Measurements from ENCODE around the gene CASP12. TPM values are rescaled to one million over a fixed set of nuclear protein-coding genes. Genes with fewer than 3 reads are reported as not detected.

Gene CASP12
- total RNA-seq, 1 donor = not detected

GRCh38 chr11:104870910-104871309 lies 27.4 kb downstream of the CASP12 start:
- Histone ChIP-seq H3K27me3 (ENCODE audit: insufficient read depth, low read length) (no peaks in the 10 kb centered on the region), H3K4me3 (ENCODE audit: low read length) (no peak overlapping the region), H3K9me3 (ENCODE audit: low read depth, low read length) (no peaks in the 10 kb centered on the region), H3K4me1 (ENCODE audit: insufficient read depth, low read length) (peaks cover 2% of the 10 kb centered on the region)

- H3K9me3 ChIP-seq (ENCODE audit: low read depth, low read length) = peaks cover 7% of the 10 kb centered on the region
- no peaks in the 10 kb centered on the region for H3K4me1 ChIP-seq (ENCODE audit: insufficient read depth, low read length)
- H3K27me3 ChIP-seq (ENCODE audit: insufficient read depth, low read length) = no peaks in the 10 kb centered on the region
- H3K4me3 ChIP-seq (ENCODE audit: low read length) = no peak overlapping the region
These were observed 31.4 kb downstream of the CASP12 start for GRCh38 chr11:104866815-104867214.

- Histone ChIP-seq H3K27me3 (ENCODE audit: insufficient read depth, low read length) (no peaks in the 10 kb centered on the region), H3K9me3 (ENCODE audit: low read depth, low read length) (no peaks in the 10 kb centered on the region), H3K4me3 (ENCODE audit: low read length) (no peak overlapping the region), H3K4me1 (ENCODE audit: insufficient read depth, low read length) (peaks cover 3% of the 10 kb centered on the region)
These were observed 39.1 kb downstream of the CASP12 start for GRCh38 chr11:104858882-104859775.

- H3K27me3 ChIP-seq (ENCODE audit: insufficient read depth, low read length) = no peaks in the 10 kb centered on the region
- H3K9me3 ChIP-seq (ENCODE audit: low read depth, low read length) = no peaks in the 10 kb centered on the region
- peaks cover 3% of the 10 kb centered on the region for H3K4me1 ChIP-seq (ENCODE audit: insufficient read depth, low read length)
- H3K4me3 ChIP-seq (ENCODE audit: low read length) = no peak overlapping the region
These were observed 41.7 kb downstream of the CASP12 start for GRCh38 chr11:104856607-104857006.

- no peaks in the 10 kb centered on the region for H3K27me3 ChIP-seq (ENCODE audit: insufficient read depth, low read length)
- H3K4me3 ChIP-seq (ENCODE audit: low read length) = no peak overlapping the region
- H3K4me1 ChIP-seq (ENCODE audit: insufficient read depth, low read length) = peaks cover 3% of the 10 kb centered on the region
- H3K9me3 ChIP-seq (ENCODE audit: low read depth, low read length) = no peaks in the 10 kb centered on the region
These were observed 42.3 kb downstream of the CASP12 start for GRCh38 chr11:104855965-104856364.

- H3K4me3 ChIP-seq (ENCODE audit: low read length) = no peak overlapping the region
- H3K27me3 ChIP-seq (ENCODE audit: insufficient read depth, low read length) = no peaks in the 10 kb centered on the region
- H3K9me3 ChIP-seq (ENCODE audit: low read depth, low read length) = no peaks in the 10 kb centered on the region
- no peaks in the 10 kb centered on the region for H3K4me1 ChIP-seq (ENCODE audit: insufficient read depth, low read length)
These were observed 45.0 kb downstream of the CASP12 start for GRCh38 chr11:104853276-104853675.

GRCh38 chr11:104852811-104853210 lies 45.4 kb downstream of the CASP12 start:
- H3K27me3 ChIP-seq (ENCODE audit: insufficient read depth, low read length) = no peaks in the 10 kb centered on the region
- no peaks in the 10 kb centered on the region for H3K4me1 ChIP-seq (ENCODE audit: insufficient read depth, low read length)
- no peak overlapping the region for H3K4me3 ChIP-seq (ENCODE audit: low read length)
- no peaks in the 10 kb centered on the region for H3K9me3 ChIP-seq (ENCODE audit: low read depth, low read length)

GRCh38 chr11:104846216-104846615 lies 52.0 kb downstream of the CASP12 start:
- H3K9me3 ChIP-seq (ENCODE audit: low read depth, low read length) = no peaks in the 10 kb centered on the region
- H3K4me1 ChIP-seq (ENCODE audit: insufficient read depth, low read length) = peaks cover 4% of the 10 kb centered on the region
- no peak overlapping the region for H3K4me3 ChIP-seq (ENCODE audit: low read length)
- no peaks in the 10 kb centered on the region for H3K27me3 ChIP-seq (ENCODE audit: insufficient read depth, low read length)

GRCh38 chr11:104844451-104844850 lies 53.8 kb downstream of the CASP12 start:
- H3K4me1 ChIP-seq (ENCODE audit: insufficient read depth, low read length) = peaks cover 6% of the 10 kb centered on the region
- H3K27me3 ChIP-seq (ENCODE audit: insufficient read depth, low read length) = no peaks in the 10 kb centered on the region
- no peaks in the 10 kb centered on the region for H3K9me3 ChIP-seq (ENCODE audit: low read depth, low read length)
- no peak overlapping the region for H3K4me3 ChIP-seq (ENCODE audit: low read length)

- Histone ChIP-seq H3K9me3 (ENCODE audit: low read depth, low read length) (peaks cover 6% of the 10 kb centered on the region), H3K27me3 (ENCODE audit: insufficient read depth, low read length) (no peaks in the 10 kb centered on the region), H3K4me3 (ENCODE audit: low read length) (no peak overlapping the region), H3K4me1 (ENCODE audit: insufficient read depth, low read length) (peaks cover 7% of the 10 kb centered on the region)
These were observed 55.0 kb downstream of the CASP12 start for GRCh38 chr11:104843150-104843836.

GRCh38 chr11:104841973-104842525 lies 56.2 kb downstream of the CASP12 start:
- no peak overlapping the region for H3K4me3 ChIP-seq (ENCODE audit: low read length)
- peaks cover 11% of the 10 kb centered on the region for H3K4me1 ChIP-seq (ENCODE audit: insufficient read depth, low read length)
- H3K9me3 ChIP-seq (ENCODE audit: low read depth, low read length) = peaks cover 6% of the 10 kb centered on the region
- no peaks in the 10 kb centered on the region for H3K27me3 ChIP-seq (ENCODE audit: insufficient read depth, low read length)

GRCh38 chr11:104841185-104841584 lies 57.1 kb downstream of the CASP12 start:
- H3K4me1 ChIP-seq (ENCODE audit: insufficient read depth, low read length) = peaks cover 11% of the 10 kb centered on the region
- no peaks in the 10 kb centered on the region for H3K27me3 ChIP-seq (ENCODE audit: insufficient read depth, low read length)
- no peak overlapping the region for H3K4me3 ChIP-seq (ENCODE audit: low read length)
- H3K9me3 ChIP-seq (ENCODE audit: low read depth, low read length) = peaks cover 6% of the 10 kb centered on the region

GRCh38 chr11:104837969-104838639 lies 60.2 kb downstream of the CASP12 start:
- no peak overlapping the region for H3K4me3 ChIP-seq (ENCODE audit: low read length)
- no peaks in the 10 kb centered on the region for H3K27me3 ChIP-seq (ENCODE audit: insufficient read depth, low read length)
- H3K4me1 ChIP-seq (ENCODE audit: insufficient read depth, low read length) = peaks cover 11% of the 10 kb centered on the region
- H3K9me3 ChIP-seq (ENCODE audit: low read depth, low read length) = peaks cover 6% of the 10 kb centered on the region

GRCh38 chr11:104836691-104837090 lies 61.6 kb downstream of the CASP12 start:
- no peaks in the 10 kb centered on the region for H3K27me3 ChIP-seq (ENCODE audit: insufficient read depth, low read length)
- no peak overlapping the region for H3K4me3 ChIP-seq (ENCODE audit: low read length)
- peaks cover 6% of the 10 kb centered on the region for H3K9me3 ChIP-seq (ENCODE audit: low read depth, low read length)
- H3K4me1 ChIP-seq (ENCODE audit: insufficient read depth, low read length) = peaks cover 11% of the 10 kb centered on the region
